GM19463 (cell line): ENCODE data around the gene RNU6-9.
A peak's percentile ranks its signal among the peaks of the same experiment; 100 is the strongest.

Experiments used
- ATAC-seq: cut with Tn5 transposase; IDR thresholded peaks from one replicate; pipeline ENCODE4 v1.9.1; 2021; ENCODE audit warnings: mild to moderate bottlenecking, moderate library complexity; ENCODE audit not compliant: unreplicated experiment

RNU6-9 gene

GRCh38 chr19:896434-896833 is 3.1 kb downstream of the RNU6-9 start:
- ATAC-seq = no peak

DNA sequence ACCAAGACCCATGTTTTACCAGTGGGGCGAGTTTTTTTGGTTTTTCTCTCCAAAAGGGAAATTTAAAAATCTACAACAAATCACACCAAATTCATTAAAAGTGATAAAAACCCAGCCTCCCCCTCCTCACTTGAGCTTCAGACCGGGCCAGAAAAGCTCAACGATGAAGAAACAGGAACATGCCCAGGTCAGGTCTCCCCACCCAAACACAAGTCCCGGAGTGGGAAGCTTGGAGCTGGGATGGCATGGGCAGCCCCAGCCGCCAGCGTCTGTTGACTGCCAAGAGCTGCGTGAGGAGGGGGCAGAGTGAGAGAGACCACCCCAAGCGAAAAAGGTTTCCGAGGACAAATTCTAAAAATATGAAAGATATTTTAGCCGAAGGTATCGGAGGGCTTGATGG is 3.7 kb downstream of the RNU6-9 start:
- no peak for ATAC-seq

DNA sequence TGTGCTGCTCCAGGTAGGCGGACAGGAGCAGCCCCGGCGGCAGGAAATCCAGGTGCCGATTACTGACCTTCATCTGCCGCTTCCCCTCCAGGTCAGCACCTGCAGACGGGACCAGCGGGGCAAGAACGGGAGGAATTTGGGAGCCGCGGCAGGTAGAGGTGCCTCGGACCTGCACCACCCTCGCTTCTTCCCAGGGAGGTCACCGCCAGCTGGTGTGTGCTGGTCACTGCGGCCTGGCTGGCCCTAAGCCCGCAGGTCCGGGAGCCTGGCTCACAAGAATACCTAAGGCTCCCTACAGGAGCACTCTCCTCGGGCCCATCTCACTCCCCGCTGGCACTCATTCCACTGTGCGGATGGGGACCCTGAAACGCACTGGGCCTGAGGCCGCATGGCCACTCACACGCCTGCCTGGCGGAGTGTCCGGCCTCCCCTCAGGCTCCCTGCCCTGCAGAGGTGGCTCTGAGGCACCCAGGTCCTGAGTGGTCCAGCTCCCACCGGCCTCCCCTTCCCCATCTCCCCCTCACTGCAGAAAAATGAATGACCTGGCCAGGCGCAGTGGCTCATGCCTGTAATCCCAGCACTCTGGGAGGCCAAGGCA is 4.3 kb downstream of the RNU6-9 start:
- no peak for ATAC-seq

DNA sequence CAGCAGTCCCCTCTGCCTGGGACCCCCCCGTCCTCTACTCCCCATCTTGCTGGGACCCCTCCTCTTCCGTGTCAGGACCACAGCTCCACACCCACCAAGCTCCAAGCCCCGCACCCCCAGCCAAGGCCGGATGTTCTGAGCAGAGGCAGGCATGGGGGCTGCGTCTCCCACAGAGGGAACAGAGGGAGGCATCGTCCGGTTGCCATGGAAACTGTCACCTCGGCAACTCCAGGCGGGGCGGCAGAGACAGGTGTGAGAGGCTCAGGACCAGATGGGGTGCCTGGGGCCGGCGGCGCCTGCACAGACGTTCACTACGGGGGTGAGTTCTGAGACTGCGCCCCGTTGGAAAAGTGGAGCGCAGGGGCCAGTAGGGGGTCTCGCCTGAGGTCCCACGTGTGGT is 5.4 kb downstream of the RNU6-9 start:
- no peak for ATAC-seq

- no peak for ATAC-seq
These were observed 6.2 kb downstream of the RNU6-9 start for GRCh38 chr19:899336-900042.

DNA sequence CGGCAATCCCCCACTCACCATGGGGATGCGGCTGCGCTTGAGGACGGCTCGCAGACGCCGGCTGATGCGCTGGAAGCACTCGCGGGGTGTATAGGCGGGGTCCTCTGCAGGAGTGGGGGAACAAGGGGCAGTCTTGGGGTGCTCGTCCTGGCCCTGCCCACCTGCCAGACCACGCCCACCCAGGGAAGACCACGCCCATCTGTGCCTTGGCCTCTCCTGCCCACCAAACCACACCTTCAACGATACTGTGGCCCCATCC is 6.7 kb downstream of the RNU6-9 start:
- ATAC-seq = no peak

GRCh38 chr19:900302-901111 is 7.2 kb downstream of the RNU6-9 start:
- ATAC-seq = no peak

GRCh38 chr19:901216-902092 is 8.2 kb downstream of the RNU6-9 start:
- ATAC-seq = no peak

GRCh38 chr19:902093-902370 is 8.7 kb downstream of the RNU6-9 start:
- ATAC-seq = no peak

GRCh38 chr19:902446-903226 is 9.4 kb downstream of the RNU6-9 start:
- ATAC-seq = no peak

DNA sequence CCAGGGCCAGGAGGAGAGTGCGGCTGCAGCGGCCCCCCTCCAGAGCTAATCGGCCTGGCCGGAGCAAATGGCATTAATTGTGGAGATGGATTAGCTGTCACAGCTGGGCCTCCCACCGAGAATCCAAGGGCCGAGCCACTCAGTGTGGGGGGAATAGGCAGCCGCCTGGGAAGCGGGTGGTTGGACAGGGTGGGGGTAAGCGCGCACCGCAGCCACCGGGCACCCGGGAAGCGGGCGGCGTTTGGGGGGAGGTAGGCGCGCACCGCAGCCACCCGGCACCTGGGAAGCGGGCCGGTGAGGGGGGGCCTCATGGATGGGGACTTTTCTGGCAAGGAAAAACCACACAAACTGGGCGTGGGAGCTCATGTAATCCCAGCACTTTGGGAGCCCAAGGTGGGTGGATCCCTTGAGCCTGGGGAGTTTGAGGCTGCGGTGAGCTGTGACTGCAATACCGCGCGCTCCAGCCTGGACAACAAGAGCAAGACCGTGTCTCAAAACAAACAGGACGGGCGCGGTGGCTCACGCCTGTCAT is 10.0 kb downstream of the RNU6-9 start:
- ATAC-seq = no peak

DNA sequence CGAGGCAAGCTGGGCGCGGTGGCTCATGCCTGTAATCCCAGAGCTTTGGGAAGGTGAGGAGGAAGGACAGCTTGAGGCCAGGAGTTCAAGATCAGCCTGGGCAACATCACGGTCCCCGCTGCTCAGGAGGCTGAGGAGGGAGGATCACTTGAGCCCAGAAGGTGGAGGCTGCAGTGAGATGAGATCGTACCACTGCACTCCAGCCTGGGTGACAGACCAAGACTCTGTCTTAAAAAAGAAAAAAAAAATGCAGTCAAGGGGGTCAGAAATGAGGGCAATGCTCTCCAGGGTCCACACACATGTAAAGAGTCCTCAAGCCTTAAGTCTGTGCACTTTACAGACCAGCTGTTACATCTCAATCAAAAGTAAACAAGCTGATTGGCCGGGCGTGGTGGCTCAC is 11.3 kb downstream of the RNU6-9 start:
- no peak for ATAC-seq

GRCh38 chr19:906480-906879 is 13.2 kb downstream of the RNU6-9 start:
- no peak for ATAC-seq

- no peak for ATAC-seq
These were observed 14.0 kb downstream of the RNU6-9 start for GRCh38 chr19:907183-907853.

- ATAC-seq = no peak
These were observed 18.1 kb downstream of the RNU6-9 start for GRCh38 chr19:911197-912033.

DNA sequence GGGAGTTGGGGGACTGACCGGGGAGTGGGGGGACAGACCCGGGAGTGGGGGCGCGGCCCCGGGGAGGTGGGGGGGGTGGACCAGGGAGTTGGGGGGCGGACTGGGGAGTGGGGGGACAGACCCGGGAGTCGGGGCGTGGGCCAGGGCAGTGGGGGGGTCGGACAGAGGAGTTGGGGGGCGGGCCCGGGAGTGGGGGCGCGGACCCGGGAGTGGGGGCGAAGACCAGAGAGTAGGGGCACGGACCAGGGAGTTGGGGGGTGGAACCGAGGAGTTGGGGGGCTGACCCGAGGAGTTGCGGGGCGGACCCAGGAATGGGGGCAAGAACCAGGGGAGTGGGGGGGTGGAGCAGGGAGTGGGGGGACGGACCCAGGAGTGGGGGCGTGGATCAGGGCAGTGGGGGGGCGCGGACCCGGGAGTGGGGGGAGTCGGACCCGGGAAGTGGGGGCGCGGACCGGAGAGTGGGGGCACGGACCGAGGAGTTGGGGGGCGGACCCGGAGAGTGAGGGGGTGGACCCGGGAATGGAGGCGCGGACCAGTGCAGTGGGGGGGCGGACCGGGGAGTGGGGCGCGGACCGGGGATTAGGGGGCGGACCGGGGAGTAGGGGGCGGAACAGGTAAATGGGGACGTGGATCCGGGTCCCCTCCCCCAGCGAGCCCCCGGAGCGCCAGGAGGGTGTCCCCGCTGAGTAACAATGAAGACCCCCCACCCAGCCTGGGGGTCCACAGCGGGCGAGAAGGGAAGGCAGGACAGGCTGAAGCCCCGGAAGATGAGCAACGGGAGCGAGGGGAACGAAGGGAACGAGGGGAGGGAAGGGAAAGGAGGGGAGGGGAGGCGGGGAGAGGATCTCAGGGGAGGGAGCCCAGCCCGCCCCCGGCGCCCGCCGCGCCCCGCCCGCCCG is 19.1 kb downstream of the RNU6-9 start:
- ATAC-seq = no peak

DNA sequence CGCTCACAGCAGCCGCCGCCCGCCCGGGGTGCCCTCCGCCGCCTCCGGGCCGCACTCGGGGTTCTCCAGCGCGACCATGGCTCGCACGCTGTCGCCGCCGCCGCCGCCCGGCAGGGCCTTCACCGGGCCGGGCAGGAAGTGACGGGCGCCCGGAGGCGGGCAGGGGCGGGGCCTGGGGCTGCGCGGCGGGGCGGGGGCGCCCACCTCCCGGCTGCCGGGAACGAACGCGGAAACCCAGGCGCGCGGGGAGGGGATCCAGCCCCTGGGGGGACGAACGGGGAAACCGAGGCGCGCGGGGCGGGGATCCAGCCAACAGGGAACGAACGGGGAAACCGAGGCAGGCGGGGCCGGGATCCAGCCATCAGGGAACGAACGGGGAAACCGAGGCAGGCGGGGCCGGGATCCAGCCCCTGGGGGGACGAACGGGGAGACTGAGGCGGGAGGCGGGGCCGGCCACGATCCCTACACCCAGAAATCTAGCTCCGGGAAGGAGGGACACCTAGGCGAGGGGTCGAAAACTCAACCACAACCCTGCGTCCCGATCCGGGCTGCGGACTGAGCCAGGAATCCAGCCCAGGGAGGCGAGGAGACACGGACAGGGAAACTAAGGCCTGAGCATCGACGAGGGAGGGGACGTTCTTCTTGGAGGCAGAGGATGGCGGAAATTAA is 19.9 kb downstream of the RNU6-9 start, which contains the start of gene R3HDM4:
TSS of gene R3HDM4 (minus strand) at position 140 of the 669 bp plus-strand sequence. CDS start at position 78, 62 bp downstream.
- peak; percentile 52 for ATAC-seq
